ENCODE results near the gene RUFY3.

RUFY3 gene, protein sequence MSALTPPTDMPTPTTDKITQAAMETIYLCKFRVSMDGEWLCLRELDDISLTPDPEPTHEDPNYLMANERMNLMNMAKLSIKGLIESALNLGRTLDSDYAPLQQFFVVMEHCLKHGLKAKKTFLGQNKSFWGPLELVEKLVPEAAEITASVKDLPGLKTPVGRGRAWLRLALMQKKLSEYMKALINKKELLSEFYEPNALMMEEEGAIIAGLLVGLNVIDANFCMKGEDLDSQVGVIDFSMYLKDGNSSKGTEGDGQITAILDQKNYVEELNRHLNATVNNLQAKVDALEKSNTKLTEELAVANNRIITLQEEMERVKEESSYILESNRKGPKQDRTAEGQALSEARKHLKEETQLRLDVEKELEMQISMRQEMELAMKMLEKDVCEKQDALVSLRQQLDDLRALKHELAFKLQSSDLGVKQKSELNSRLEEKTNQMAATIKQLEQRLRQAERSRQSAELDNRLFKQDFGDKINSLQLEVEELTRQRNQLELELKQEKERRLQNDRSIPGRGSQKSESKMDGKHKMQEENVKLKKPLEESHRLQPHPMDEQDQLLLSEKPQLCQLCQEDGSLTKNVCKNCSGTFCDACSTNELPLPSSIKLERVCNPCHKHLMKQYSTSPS

DNA sequence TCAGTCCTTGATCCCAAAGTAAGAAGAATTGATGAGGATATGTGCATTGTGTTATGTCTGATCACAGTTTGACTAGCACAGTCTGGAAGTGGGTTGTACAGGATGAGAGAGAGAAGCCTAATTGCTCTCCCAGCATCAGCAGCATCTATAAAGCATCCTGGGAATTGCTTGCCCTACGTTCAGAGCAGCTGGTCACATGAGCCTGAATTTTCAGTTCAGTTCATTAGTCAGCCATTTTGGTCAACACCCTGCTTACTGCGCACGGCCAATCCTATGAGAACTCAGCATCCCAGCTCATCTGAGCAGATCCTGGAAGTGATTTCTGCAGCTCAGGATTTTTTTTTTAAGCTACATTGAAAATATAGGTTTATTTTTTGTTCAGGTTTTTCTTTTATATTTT is at the start of gene RUFY3:
TSS of gene RUFY3 (plus strand) at position 218 of the 400 bp plus-strand sequence. CDS start 610 bp downstream, outside the sequence.
- DNase-seq (ENCODE audit: low spot score) (no peak), ATAC-seq (ENCODE audit: low read depth) (peak; percentile 87)
- no peak within 1 kb of the TSS for H3K27ac ChIP-seq (ENCODE audit: poor library complexity, severe bottlenecking)

DNA sequence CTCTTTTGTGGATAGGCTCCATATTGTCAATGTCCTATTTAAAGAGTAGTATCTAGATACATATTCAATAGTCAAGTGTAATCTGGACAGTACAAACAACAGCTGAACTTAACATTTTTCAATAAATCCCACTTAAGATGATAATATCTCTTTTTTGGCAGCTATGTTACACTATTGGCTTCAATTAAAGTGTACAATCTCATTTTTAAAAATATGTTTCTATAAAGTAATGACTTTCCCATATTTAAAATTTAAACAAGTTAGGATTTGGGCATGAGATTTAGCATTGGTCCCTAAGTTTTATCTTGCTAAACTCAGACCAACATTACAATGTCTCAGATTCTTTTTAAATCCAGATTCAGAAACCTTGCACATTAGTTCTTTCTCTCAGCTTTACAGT is 47.6 kb upstream of the RUFY3 start:
- TF ChIP-seq, protein P1, sequence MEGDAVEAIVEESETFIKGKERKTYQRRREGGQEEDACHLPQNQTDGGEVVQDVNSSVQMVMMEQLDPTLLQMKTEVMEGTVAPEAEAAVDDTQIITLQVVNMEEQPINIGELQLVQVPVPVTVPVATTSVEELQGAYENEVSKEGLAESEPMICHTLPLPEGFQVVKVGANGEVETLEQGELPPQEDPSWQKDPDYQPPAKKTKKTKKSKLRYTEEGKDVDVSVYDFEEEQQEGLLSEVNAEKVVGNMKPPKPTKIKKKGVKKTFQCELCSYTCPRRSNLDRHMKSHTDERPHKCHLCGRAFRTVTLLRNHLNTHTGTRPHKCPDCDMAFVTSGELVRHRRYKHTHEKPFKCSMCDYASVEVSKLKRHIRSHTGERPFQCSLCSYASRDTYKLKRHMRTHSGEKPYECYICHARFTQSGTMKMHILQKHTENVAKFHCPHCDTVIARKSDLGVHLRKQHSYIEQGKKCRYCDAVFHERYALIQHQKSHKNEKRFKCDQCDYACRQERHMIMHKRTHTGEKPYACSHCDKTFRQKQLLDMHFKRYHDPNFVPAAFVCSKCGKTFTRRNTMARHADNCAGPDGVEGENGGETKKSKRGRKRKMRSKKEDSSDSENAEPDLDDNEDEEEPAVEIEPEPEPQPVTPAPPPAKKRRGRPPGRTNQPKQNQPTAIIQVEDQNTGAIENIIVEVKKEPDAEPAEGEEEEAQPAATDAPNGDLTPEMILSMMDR (IDR thresholded peaks at IDR 0.05; ENCODE audit: poor library complexity, severe bottlenecking) = no peak
- no peaks in the 10 kb centered on the region for H3K36me3 ChIP-seq (ENCODE audit: low read depth)
- no peaks in the 10 kb centered on the region for H3K9me3 ChIP-seq (ENCODE audit: severe bottlenecking)
- no peak for DNase-seq (ENCODE audit: low spot score)
- H3K4me3 ChIP-seq (ENCODE audit: severe bottlenecking) = no peak overlapping the region
- H3K27me3 ChIP-seq (ENCODE audit: insufficient read depth, poor library complexity, severe bottlenecking) = no peaks in the 10 kb centered on the region
- H3K4me1 ChIP-seq (ENCODE audit: insufficient read depth, poor library complexity, severe bottlenecking) = peaks cover 4% of the 10 kb centered on the region
- ATAC-seq (ENCODE audit: low read depth) = no peak
- H3K27ac ChIP-seq (ENCODE audit: poor library complexity, severe bottlenecking) = no peak overlapping the region

More for the DNA sequence above, at the start of gene RUFY3:
- 0 out of 2 replicates have a peak, but pooled peaks cover 4% of the 10 kb centered on the region for H3K36me3 ChIP-seq (ENCODE audit: low read depth)
- no peaks in the 10 kb centered on the region for H3K9me3 ChIP-seq (ENCODE audit: severe bottlenecking)
- H3K27me3 ChIP-seq (ENCODE audit: insufficient read depth, poor library complexity, severe bottlenecking) = no peaks in the 10 kb centered on the region
- TF ChIP-seq, protein P1 (IDR thresholded peaks at IDR 0.05; ENCODE audit: poor library complexity, severe bottlenecking) = no peak
- peaks cover 11% of the 10 kb centered on the region for H3K4me1 ChIP-seq (ENCODE audit: insufficient read depth, poor library complexity, severe bottlenecking)
- peak within 1 kb of the TSS; percentile 22 for H3K4me3 ChIP-seq (ENCODE audit: severe bottlenecking)

DNA sequence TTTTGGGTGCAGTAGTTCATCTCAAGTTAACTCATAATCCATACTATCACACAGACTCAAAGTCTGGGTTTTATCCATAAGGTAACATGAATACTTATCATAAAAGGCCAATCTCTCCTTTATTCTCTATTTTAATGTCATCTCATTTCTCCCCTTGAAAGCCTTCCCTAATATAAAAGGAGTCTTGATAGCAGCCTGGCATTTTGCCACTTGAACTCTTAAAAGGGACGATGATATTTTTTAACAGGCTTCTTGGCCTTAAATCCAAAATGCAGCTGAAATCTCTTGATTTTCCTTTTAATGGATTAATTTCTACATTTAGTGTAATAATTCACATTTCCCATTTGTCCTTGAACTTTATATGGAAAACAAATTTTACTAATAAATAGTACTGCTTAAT is 47.0 kb upstream of the RUFY3 start:
- H3K9me3 ChIP-seq (ENCODE audit: severe bottlenecking) = no peaks in the 10 kb centered on the region
- DNase-seq (ENCODE audit: low spot score) (no peak), ATAC-seq (ENCODE audit: low read depth) (no peak)
- peaks cover 4% of the 10 kb centered on the region for H3K4me1 ChIP-seq (ENCODE audit: insufficient read depth, poor library complexity, severe bottlenecking)
- no peaks in the 10 kb centered on the region for H3K36me3 ChIP-seq (ENCODE audit: low read depth)
- H3K27me3 ChIP-seq (ENCODE audit: insufficient read depth, poor library complexity, severe bottlenecking) = no peaks in the 10 kb centered on the region
- TF ChIP-seq, protein P1 (IDR thresholded peaks at IDR 0.05; ENCODE audit: poor library complexity, severe bottlenecking) = no peak
- no peak overlapping the region for H3K27ac ChIP-seq (ENCODE audit: poor library complexity, severe bottlenecking)
- no peak overlapping the region for H3K4me3 ChIP-seq (ENCODE audit: severe bottlenecking)

DNA sequence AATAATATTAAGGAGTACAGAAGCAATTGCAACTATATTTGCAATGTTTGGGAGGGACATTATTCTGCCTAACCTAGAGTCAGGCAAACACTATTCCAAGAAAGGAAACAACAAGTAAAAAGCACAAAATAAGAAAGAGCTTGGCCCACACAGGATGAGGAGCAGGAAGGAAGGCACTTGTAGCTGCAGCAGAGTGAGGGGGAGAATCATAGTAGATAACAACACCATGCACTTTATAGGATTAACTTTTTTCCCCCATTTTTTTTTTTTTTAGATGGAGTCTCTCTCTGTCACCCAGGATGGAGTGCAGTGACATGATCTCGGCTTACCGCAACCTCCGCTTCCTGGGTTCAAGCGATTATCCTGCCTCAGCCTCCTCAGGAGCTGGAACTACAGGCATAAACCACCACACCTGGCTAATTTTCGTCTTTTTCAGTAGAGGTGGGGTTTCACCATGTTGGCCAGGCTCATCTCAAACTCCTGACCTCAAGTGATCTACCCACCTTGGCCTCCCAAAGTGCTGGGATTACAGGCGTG is 45.1 kb upstream of the RUFY3 start:
- Histone ChIP-seq H3K27ac (ENCODE audit: poor library complexity, severe bottlenecking) (no peak overlapping the region), H3K4me3 (ENCODE audit: severe bottlenecking) (no peak overlapping the region), H3K9me3 (ENCODE audit: severe bottlenecking) (no peaks in the 10 kb centered on the region), H3K27me3 (ENCODE audit: insufficient read depth, poor library complexity, severe bottlenecking) (no peaks in the 10 kb centered on the region), H3K36me3 (ENCODE audit: low read depth) (no peaks in the 10 kb centered on the region), H3K4me1 (ENCODE audit: insufficient read depth, poor library complexity, severe bottlenecking) (peaks cover 4% of the 10 kb centered on the region)
- TF ChIP-seq, protein P1 (IDR thresholded peaks at IDR 0.05; ENCODE audit: poor library complexity, severe bottlenecking) = no peak
- ATAC-seq (ENCODE audit: low read depth) (no peak), DNase-seq (ENCODE audit: low spot score) (no peak)

Measured in RWPE2 (cell line).